Astrocyte of the cerebellum (primary cell): ENCODE measurements around the gene CHST11.

Experiments
- DNase-seq: peaks from one replicate; pipeline ENCODE4 v3.0.0-alpha.2; 2011; ENCODE audit warnings: low read depth
- H3K4me3 ChIP-seq: 2 replicates; pipeline ENCODE4 v1.5.1; 2011; ENCODE audit warnings: mild to moderate bottlenecking, low read depth, low read length, moderate library complexity
- CTCF ChIP-seq: IDR thresholded peaks from 2 replicates; pipeline ENCODE4 v1.5.1; 2012; ENCODE audit warnings: low read length, low read depth, moderate library complexity, mild to moderate bottlenecking; ENCODE audit errors: missing control alignments
- in situ Hi-C: cut with HindIII; loops from 2 replicates; pipeline ENCODE4 v1.10.0; 2017; ENCODE audit warnings: low sequenced_read_pairs

The CHST11 gene

GRCh38 chr12:104456417-104456949 is at the start of gene CHST11:
Gene CHST11 (plus strand): TSS chr12:104456948.
- in situ Hi-C loops = no loop called here
- TF ChIP-seq CTCF = peak; percentile 43
- peak; percentile 49 for DNase-seq

GRCh38 chr12:104407438-104407837 is 49.3 kb upstream of the CHST11 start:
- TF ChIP-seq CTCF = no peak
- DNase-seq = no peak
- H3K4me3 ChIP-seq = no peak overlapping the region
- in situ Hi-C loops = no loop called here

More at GRCh38 chr12:104456417-104456949, at the start of gene CHST11:
- H3K4me3 ChIP-seq = peak within 1 kb of the TSS; percentile 77

- no peak for TF ChIP-seq CTCF
- DNase-seq = no peak
- no peak overlapping the region for H3K4me3 ChIP-seq
- in situ Hi-C loops = no loop called here
Observed at GRCh38 chr12:104407922-104408321, 48.8 kb upstream of the CHST11 start.

GRCh38 chr12:104410326-104410725 is 46.4 kb upstream of the CHST11 start:
- no peak for TF ChIP-seq CTCF
- no peak for DNase-seq
- no peak overlapping the region for H3K4me3 ChIP-seq
- in situ Hi-C loops = no loop called here

- H3K4me3 ChIP-seq = no peak overlapping the region
- TF ChIP-seq CTCF = no peak
- in situ Hi-C loops = no loop called here
- DNase-seq = no peak
Observed at GRCh38 chr12:104410786-104411185, 46.0 kb upstream of the CHST11 start.

GRCh38 chr12:104411826-104412641 is 44.7 kb upstream of the CHST11 start:
- DNase-seq = no peak
- in situ Hi-C loops = no loop called here
- H3K4me3 ChIP-seq = no peak overlapping the region
- TF ChIP-seq CTCF = no peak
